Ammon's horn (tissue), 1 donor: ENCODE data around the gene LMNTD2.
"Not testable (repeated sequence)": the region's sequence is repeated elsewhere in the genome, so short reads cannot be mapped to it uniquely, and the experiment has no call there.

Source experiments
- DNase-seq: peaks from one replicate; pipeline ENCODE4 v3.0.0-alpha.2; 2016; ENCODE audit warnings: low spot score

Gene LMNTD2

DNA sequence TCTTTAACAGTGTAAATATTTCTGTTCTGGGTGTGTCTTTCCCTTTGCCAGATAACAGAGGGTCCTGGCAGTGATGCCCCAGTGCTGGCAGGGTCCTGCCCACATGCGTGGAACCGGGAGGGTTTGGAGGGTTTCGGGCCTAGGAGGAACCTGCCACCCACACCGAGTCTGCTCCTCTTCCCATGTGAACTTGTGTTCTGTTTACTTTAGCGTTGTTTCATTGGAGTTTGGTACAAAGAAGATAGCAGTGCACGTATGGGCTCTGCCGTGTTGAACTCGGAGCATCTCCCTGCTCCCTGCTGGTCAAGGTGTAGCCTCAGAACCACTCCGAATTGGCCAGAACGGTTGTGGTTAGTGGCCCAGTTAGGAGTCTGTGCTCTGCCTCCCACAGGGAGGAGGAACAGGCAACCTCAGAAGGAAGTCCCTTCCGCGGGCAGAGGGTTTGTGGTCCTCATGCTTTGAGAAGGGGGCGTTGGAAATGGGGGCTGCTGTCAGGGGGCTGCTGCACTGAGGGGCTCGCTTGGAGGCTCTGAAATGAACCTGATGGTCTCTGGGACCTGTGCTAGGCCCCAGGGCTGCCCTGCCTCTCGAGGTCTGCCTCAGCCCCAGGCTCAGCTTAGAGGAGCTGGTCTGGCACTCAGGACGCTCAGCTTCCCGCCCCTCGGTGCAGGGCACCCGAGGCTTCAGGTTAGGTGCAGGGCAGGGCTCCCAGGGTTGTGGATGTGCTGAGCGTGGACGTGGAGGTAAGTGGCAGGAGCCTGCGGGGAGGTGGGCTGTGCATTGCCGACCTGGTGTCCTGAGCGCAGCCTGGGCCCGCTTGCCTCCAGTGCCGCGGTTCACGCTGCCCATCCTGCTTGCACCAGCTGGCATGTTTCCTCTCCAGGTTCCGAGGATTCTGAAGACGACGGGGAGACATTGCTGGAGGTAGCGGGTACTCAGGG lies 26.1 kb upstream of the LMNTD2 start:
- DNase-seq = no peak

DNA sequence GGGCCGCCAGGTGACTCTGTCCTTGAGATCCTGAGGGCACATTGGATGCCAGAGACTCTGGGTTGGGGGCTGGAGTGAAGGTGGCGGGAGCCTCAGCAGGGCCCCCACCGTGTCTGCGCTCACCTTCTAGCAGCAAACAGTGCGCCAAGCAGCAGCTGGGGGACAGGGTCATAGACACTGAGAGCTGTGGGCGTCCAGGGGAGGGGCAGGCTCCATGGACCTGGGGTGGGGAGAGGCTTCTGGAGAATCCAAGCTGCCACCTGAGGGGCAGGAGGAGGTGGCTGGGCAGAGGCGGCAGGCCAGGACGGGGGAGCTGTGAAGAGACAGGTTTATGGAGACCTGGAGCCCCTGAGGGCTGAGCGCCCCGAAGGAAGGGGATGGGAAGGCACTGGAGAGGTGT lies 23.7 kb upstream of the LMNTD2 start:
- no peak for DNase-seq

DNA sequence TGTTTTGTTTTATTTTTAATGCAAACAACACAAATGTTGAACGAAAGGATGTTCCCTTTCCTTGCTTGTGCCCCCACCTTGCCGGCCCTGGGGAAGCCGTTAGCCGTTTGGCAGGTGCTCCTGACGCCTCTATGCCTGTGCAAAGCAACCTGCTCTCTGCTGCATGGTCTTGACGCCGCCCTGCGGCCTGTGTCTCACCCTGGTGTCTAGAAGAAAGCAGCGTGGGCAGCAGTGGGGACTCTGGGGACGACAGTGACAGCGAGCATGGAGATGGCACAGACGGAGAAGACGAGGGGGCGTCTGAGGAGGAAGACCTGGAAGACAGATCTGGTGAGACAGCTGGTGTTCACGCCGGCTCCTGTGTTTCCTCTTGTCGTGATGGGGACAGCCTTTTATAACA lies 21.2 kb upstream of the LMNTD2 start:
- peak; percentile 52 for DNase-seq

DNA sequence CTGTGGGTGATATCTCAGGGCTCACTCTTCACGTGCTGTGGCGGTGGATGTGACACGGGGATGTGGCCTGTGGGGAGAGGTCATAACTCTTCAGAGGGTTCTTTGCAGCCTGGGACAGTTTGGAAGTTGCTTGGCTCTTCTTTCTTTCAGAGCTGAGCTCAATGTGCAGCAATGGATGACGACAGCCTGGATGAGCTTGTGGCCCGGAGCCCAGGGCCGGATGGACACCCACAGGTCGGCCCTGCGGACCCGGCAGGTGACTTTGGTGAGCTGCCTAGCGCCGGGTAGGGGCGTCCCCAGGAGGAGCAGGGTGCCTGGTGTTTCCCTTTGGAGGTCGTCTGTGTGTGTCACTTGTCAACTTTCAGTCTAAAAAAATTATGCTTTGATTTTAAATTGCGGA lies 20.8 kb upstream of the LMNTD2 start:
- no peak for DNase-seq

DNA sequence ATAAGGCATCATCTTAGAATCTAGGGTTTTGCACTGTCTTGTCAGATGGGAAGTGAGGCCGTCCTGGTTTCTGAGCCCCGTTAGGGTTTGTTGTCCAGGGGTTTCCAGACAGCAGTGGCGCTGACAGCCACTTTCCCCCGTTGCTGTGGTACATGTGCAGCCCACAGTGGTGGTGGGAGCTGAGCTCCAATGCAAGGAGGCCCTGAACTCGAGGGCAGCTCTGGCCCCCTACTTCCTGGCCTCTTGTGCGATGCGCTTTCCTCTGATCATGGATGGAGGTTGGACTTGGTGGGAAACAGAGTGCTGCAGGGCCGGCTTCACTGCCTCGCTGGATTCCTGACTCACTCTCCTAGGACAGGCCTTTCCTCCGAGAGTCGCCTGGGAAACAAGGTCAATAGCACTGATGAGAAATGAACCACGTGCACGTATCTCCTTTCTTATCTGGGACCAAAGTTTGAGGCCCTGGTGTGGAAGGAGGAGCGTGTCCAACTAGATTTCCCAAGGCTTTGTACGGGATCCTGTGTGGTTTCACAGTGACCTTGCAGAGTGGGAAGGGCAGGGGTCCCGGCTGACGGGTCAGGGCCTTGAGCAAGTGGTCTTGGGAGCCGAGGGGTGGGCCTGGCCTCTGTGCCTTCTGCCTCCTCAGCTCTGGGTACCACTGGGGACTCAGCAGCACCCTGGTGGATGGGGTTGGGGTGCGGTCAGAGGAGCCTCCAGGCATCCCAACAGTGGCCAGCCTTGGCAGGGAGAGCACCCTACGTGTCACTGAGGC lies 19.5 kb upstream of the LMNTD2 start:
- no peak for DNase-seq

DNA sequence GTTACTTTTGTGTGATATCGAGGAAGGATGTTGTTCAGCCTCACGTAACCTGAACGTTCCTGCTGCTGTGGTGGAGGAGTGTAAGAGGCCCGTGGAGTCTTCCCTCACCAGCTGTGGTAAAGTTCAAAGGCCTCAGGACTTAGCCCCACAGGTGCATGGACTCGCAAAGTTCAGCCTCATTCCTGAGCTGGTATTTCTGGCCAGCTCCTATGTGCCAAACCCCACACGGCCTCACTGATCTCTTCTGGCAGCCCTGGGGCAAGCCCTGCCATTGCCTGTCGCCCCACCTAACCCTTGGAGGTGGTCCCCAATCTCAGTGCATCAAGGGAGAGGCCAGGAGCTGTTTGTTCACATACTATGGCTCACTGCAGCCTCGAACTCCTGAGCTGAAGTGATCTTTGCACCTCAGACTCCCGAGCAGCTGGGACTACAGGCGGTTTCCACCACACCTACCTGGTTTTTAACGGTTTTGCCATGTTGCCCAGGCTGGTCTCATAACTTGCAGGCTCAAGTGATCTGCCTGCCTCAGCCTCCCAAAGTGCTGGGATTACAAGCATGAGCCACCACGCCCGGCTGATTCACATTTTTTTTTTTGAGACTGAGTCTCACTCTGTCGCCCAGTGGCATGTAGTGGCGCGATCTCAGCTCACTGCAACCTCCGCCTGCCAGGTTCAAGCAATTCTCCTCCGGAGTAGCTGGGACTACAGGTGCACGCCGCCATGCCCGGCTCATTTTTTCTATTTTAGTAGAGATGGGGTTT lies 17.9 kb upstream of the LMNTD2 start:
- no peak for DNase-seq

DNA sequence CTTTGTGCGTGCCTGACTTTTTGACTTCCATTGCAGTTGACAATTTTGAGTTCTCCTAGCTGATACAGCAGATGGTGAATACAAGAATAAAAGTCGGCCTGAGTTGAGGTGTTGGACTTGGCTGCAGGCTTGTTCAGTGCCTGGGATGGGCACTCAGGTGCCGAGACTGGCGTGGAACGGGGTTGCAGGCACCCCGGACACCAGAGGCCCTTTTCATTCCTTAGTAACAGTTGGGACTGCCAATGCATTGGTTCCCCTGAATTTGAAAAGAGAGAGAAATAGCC lies 17.0 kb upstream of the LMNTD2 start:
- DNase-seq = no peak

DNA sequence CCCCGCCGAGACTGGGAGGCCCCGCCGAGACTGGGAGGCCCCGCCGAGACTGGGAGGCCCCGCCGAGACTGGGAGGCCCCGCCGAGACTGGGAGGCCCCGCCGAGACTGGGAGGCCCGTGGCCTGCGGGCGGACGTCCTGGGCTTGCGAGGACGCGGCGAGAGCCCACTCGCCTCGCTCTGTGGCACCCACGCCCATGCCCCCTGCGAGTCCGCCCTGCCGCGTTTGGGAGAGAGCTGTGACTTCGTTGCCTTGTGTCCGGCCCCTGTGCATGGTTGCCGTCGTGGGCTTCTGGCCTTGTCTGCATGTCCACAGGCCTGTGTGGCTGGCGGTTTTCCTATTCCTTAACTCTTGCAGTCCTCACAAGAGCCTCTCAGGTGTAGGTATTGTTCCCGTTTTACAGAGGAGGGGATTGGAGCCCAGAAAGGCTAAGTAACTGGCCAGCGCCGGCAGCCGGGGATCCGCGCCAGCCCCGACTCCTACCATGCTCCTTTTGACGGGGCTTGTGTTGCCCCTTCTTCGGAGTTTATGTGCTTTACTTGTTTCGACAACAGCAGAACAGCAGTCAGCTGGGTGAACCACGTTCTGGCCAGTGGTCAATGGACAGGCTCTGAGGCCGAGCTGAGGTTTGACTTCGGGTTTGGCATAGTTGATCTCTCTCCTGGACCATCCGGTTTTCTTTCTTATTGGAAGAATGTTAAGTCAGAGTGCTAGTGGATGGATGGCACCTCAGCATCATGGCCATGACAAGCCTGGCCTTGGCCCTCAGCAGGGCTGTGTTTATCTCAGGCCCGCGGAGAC lies 16.5 kb upstream of the LMNTD2 start:
- no peak for DNase-seq

DNA sequence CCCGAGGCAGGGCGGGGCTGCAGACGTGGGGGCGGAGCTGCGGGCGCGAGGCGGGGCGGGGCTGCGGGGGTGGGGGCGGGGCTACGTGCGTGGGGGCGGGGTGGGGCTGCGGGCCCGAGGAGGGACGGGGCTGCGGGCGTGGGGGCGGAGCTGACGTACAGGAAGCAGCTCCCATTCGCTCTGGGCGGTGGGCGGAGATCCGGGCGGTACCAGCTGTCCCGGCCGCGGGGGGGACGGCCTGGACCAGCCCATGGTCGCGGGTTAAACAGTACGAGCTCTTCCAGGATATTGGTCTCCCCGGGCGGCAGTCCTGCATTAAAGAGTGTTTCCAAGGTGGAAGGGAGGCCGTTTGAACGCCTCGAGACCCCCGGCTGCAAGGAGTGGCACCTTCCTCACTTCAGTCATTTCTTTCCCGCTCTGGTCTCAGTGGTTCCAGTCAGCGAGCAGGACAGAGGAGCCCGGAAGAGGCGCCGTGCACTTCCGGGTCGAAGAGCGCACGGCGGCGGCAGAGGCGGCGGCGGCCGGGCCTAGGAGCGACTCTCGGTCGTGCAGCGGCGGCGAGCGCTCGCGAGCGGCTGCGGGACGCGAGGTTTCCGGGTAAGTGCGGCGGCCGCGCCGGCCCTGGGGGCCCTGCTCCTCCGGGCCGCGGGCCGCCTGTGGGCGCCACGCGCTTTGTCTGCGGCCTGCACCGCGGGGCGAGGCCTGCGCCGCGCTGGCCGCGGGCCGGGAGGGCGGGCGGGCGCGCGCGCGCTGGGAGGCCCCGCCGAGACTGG lies 15.6 kb upstream of the LMNTD2 start, which contains the start of gene PHRF1:
TSS of gene PHRF1 (plus strand) at position 475 of the 773 bp plus-strand sequence. CDS start 5,043 bp downstream, outside the sequence.
- peak; percentile 98 for DNase-seq

DNA sequence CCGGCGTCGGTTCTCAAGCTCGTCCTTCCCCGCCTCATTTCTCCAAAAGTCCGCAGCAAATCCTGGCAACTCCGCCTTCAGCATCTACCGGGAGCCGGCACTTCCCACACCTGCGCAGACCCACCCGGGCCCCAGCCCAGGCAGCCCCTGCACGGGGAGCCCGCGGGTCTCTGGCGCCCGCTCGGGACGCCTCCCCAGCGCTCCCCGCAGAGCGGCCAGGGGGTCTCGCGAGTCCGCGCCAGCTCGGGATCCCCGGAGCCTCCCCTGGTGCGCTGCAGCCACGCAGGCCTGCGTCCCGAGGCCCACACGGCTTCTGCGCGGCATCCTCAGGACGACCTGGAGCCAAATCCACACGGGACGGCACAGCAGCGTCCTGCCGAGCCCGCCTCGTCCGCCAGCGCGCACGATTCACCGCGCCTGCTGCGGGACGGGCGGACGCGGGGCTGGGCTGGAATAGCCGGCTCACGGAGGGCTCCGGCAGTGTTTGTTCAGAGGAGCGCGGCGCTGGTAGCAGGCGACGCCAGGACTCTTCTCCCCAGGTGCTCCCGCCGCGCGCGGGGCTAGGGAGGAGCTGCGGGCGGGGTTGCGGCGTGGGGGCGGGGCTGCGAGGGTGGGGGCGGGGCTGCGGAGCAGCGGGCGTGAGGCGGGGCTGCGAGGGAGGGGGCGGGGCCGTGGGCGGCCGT lies 14.9 kb upstream of the LMNTD2 start:
- DNase-seq = no peak

DNA sequence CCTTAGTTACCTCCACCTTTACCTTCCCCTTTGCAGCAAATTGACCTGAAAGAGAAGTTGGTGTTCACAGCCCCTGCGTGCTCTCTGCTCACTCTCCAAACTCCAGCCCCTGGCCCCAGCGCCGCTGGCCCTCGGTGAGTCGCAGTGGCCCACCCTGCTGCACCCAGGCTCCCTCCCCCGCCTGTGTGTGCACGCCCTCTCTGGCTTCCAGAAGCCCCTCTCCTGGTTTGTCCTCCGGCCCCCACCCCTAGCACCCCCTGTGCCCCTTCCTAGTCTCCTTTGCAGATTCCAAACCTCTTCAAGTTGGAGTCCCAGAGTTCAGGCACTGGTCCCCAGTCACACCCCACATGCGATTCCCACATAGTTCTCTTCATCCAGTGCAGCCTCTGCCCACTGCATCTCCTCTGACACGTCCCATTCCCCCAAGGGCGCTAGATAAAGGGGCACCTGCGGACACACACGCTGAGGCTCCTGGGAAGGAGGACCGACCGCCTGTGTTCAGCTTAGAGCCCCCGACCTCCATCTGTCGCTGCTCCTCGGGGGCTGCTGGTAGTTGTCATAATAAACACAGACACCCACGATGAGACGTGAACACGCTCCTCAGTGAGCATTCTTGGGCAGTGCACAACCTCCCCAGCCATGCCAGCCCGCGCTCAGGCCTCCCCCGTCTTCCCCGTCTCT lies 14.2 kb upstream of the LMNTD2 start:
- DNase-seq = no peak

DNA sequence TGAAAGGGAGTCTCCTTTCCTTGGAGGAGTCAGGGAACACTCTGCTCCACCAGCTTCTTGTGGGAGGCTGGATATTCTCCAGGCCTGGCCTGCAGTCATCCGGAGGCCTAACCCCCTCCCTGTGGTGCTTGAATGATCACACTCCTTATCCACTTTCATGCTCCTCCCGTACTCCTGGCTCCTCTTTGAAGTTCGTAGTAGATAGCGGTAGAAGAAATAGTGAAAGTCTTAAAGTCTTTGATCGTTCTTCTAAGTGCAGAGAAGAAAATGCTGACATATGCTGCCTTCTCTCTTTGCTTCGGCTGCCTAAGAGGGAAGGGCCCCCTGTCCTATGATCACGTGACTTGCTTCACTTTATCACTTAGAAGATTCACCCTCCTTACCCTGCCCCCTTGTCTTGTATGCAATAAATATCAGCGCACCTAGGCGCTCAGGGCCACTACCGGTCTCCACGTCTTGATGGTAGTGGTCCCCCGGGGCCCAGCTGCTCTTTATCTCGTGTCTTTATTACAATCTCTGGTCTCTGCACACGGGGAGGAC lies 13.6 kb upstream of the LMNTD2 start:
- not testable (repeated sequence) for DNase-seq

DNA sequence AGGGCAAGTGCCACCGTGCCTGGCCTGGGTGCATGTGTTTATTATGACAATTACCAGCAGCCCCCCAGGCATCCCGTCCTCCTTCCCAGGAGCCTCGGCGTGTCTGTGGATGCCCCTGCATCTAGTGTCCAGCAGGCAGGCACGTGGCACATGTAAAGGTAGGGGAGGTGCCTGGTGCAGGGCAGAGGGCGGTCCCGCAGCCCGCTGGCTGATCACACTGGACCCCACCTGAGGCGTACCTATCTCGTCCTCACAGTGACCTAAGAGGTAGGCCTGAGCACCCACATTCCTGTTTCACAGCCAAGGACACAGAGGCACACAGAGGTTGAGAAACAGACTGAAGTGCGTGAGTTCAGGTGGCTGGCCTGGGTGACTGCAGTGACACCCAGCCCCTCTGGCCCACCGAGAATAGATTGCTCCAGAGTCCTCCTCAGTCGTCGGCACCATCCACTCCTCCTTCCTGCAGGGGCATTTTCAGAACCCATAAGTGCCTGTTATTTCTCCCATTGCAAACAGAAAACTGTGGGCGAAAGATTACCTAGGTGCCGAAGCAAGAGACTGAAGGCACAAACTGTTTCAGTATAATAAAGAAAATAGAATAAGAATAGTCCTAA lies 12.7 kb upstream of the LMNTD2 start:
- DNase-seq = no peak

DNA sequence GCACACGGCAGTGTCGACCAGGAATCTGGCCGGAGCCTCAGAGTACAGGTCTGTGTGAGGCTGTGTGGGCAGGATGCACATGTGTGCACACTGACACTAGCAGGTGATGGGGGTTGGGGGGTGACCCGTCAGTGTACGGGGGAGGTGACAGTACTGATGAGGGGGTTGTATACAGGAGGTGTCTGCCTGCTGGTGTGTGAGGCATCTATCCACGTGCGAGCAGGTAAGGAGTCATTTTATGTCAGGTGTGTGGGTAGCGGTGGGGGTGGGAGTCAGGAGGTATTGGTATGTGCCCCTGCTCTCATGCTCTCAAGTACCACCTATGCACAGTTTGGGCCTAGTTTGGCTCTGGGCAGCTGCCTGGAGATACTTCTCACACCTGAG lies 11.3 kb upstream of the LMNTD2 start:
- no peak for DNase-seq

DNA sequence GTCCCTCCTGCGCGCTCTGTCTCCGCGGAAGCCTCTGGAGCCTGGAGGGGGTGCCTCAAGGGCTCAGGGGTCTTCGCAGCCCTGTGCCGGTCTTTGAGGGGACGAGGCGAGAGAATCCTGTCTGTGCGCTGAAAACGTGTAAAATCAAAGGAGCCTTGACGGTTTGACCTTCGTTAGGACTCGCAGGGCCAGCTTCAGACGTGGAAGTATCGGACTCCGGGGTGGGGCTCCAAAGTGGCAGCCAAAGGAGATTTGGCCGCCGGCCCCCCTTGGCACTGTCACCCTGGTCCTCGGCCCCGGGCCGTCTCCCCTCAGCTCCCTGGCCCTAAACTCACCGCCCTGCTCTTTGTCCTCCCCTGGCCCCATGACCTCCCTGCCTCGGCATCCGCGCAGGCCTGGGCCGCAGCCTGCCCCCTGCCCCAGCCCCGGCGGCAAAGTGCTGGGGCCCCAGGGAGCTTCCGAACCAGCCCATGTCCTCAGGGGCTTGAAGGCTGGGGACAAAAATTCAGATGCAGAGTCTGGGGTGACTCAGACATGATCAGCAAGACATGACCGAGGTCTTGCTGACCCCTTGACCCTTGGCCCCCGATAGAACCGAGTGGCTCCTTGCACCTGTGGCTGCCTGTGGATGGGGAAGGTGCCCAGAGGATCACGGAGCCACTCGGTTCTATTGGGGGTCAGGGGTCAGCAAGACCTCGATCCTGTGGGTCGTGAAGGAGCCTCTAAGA lies 8.8 kb upstream of the LMNTD2 start:
- DNase-seq = no peak

DNA sequence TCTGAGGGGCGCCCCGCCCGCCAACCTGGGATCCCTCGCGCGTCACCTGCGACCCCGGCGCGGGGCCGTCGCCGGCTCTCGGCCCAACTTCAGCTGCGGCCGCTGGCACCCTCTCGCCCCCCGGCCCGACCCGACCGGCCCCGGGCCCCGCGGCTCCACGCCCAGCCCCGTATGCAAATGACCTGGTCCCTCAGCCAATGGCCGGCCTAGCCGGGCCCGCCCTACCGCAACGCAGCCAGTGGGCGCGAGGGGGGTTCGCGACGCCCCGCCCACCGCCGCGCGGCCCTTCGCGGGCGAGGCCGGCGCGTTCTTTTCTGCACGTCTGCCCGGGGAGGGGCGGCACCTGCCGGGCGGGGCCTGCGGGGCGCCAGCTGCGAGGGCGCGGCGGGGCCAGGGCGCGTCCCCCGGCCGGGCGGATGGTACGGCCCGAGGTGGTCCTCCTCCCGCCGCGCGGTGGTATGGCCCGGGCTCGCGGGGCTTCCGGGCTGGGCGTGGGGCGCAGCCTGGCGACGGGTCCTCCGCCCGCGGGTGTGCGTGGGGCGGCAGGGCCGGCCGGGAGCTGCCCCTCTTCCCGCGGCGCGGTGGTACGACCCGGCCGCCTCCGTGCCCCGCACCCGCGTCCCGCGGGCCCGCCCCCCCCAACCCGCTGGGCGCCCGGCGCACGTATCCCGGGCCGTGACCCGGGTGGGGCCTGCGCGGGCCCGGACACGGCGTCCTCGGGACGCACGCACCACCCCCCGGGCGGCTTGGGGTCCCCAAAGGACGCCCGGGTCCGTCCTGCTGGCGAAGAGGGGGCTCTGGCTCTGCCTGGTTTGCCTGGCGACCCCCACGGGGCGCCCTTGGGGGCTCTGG lies 8.0 kb upstream of the LMNTD2 start:
- DNase-seq = peak; percentile 92

DNA sequence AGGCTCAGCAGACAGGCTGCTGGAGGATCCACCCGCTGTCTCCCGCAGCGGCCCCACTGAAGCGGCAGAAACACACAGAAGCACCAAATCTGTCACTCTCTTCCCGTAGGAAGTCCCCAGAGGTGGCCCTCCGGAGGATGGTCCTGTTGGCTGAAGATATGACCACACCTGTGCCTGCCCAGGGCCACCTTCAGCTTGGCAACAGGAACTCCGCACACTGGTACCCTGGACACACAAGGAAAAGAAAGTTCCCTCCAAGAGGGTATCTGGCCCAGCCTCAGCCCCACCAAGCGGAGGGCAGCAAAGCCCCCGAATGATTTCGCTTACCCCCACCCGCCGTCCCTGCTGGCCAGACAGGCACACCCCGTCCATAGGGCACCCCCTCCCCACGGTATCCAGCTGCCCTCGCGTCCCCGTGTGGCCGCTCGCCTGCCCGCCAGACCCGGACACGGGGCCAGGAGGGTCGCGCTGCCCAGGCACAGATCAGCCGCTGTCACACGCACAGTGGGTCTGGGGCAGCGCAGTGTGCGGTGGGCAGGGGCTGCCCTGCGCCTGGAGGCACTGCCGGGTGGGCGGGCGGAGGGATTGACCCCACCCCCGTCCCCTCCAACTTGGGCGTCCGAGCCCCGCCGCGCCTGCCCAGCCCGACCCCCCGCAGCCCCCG lies 7.2 kb upstream of the LMNTD2 start:
- no peak for DNase-seq
